COR-L47 (cell line): Measurements from ENCODE around the gene MAP3K14.

Source experiments
- DNase-seq: peaks from one replicate; lab custom pipeline; 2025; lab: John Stamatoyannopoulos, UW

MAP3K14 gene

GRCh38 chr17:45300060-45300751, 16.6 kb downstream of the MAP3K14 start:
- DNase-seq = no peak

GRCh38 chr17:45299361-45299760, 17.5 kb downstream of the MAP3K14 start:
- DNase-seq = no peak

GRCh38 chr17:45298546-45299285, 18.1 kb downstream of the MAP3K14 start:
- no peak for DNase-seq

- DNase-seq = no peak
These were observed 20.0 kb downstream of the MAP3K14 start for GRCh38 chr17:45296833-45297124.

- no peak for DNase-seq
These were observed 20.6 kb downstream of the MAP3K14 start for GRCh38 chr17:45296003-45296832.

- DNase-seq = no peak
These were observed 22.3 kb downstream of the MAP3K14 start for GRCh38 chr17:45294506-45294905.

GRCh38 chr17:45293413-45294211, 23.2 kb downstream of the MAP3K14 start:
- no peak for DNase-seq

GRCh38 chr17:45292696-45293412, 24.0 kb downstream of the MAP3K14 start:
- no peak for DNase-seq

- DNase-seq = no peak
These were observed 25.5 kb downstream of the MAP3K14 start for GRCh38 chr17:45291171-45291805.

- DNase-seq = no peak
These were observed 26.5 kb downstream of the MAP3K14 start for GRCh38 chr17:45290269-45290765.

GRCh38 chr17:45289301-45290268, 27.2 kb downstream of the MAP3K14 start:
- DNase-seq = no peak

- no peak for DNase-seq
These were observed 28.0 kb downstream of the MAP3K14 start for GRCh38 chr17:45288825-45289224.

GRCh38 chr17:45287526-45288500, 29.0 kb downstream of the MAP3K14 start:
- DNase-seq = no peak

- DNase-seq = no peak
These were observed 30.5 kb downstream of the MAP3K14 start for GRCh38 chr17:45286286-45286685.

- no peak for DNase-seq
These were observed 32.4 kb downstream of the MAP3K14 start for GRCh38 chr17:45284176-45285140.

GRCh38 chr17:45283711-45284110, 33.1 kb downstream of the MAP3K14 start:
- DNase-seq = no peak
